Measurements from ENCODE around the gene NRBF2.

The NRBF2 gene

DNA sequence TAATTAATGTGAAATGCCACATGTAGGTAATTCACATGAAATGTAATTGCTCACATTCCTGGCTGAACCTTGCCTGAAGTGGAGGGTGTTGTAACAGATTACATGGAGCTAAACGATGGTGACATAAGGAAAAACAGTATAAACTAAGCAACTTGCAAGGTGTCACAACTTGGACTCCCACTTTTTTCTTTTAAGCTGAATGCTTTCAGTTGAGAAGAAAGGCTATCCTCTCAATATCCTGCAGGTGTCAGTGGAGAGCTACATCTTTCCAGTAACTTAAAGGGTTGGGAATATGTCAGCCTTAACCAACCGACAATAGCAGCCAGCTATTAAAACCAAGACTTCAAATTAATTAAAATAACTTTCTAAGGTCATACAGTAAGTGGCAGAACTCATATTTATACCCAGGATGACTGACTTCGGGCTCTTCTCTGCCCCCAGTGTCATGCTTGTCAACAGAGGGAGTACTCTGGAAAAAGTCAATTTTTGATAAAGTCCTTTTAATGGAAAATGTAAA, 33.7 kb downstream of the NRBF2 start:
- Histone ChIP-seq H3K4ac (ENCODE audit: low read length) (no peak overlapping the region), H2BK120ac (ENCODE audit: low read depth, low read length) (no peak overlapping the region), H2BK5ac (ENCODE audit: low read length) (no peak overlapping the region), H3K9ac (ENCODE audit: low read depth, low read length, poor library complexity) (no peak overlapping the region), H2BK12ac (ENCODE audit: low read length) (no peak overlapping the region), H3K9me3 (replicated peaks in 1 of 2; ENCODE audit: control insufficient read depth in 2 of 2, insufficient read depth in 1 of 2, low read depth in 1 of 2, low read length in 2 of 2) (no peaks in the 10 kb centered on the region), H3K79me1 (ENCODE audit: low read depth, low read length) (no peaks in the 10 kb centered on the region), H3K23ac (ENCODE audit: low read depth, low read length, poor library complexity) (no peak overlapping the region), H2AK5ac (ENCODE audit: low read depth, low read length) (no peak overlapping the region), H3K27ac (replicated peaks; ENCODE audit: low read length) (no peak overlapping the region), H2AFZ (ENCODE audit: low read length) (no peak overlapping the region), H3K36me3 (replicated peaks in 1 of 2; ENCODE audit: control insufficient read depth in 2 of 2, insufficient read depth in 2 of 2, low read length in 2 of 2) (peaks cover 3 to 84% of the 10 kb centered on the region in 2 donors), H4K8ac (ENCODE audit: low read depth, low read length) (no peak overlapping the region), H2BK15ac (ENCODE audit: low read length) (no peak overlapping the region), H4K91ac (ENCODE audit: low read depth, low read length, poor library complexity) (no peak overlapping the region), H3K14ac (ENCODE audit: low read length) (no peak overlapping the region), H3K4me2 (ENCODE audit: insufficient read depth, low read length, poor library complexity, severe bottlenecking) (no peak overlapping the region), H3K4me1 (ENCODE audit: control insufficient read depth in 2 of 2, insufficient read depth in 1 of 2, low read depth in 1 of 2, low read length in 2 of 2) (no peaks in the 10 kb centered on the region), H3K4me3 (ENCODE audit: low read length in 2 of 2) (no peak overlapping the region), H3K18ac (ENCODE audit: low read length) (no peak overlapping the region), H3K27me3 (ENCODE audit: control insufficient read depth in 3 of 3, insufficient read depth in 3 of 3, low read depth in 1 of 3, low read length in 3 of 3) (no peaks in the 10 kb centered on the region)
- WGBS, 2 donors (ENCODE audit: extremely low coverage in 2 of 2, insufficient read length in 2 of 2, insufficient replicate concordance in 1 of 2): no CpG with 5 or more reads among the region's 3 CpGs
- peak; percentile 51 for DNase-seq (ENCODE audit: low spot score)

DNA sequence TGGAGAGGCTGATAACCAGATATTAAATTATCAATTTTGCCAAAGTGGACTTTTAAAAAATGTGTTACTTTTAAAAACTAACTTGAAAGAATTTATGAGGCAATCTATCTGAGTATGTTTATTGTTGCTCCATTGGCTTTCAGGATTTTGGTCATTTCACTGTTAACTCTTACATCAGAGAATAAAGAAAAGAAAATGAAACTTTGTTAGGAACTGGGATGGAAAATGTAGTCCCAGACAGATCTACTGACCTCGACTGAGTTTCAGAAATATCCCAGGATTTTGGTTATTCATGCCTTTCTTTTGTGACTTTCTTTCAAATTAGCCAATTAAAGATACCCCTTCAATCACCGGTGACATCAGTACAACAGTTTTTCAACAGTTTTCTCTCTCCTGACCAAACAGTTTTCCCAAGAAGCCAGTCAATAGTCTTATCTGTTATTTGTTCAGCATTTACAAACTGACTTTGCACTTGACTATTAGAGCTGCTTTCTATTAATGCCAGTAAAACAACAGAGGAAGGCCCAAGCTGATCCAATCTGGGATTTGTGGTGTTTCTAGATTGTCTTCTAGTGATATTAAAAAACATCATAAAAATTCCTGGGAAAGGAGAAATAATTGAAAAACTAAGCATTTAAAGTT, 35.8 kb downstream of the NRBF2 start:
- no peak overlapping the region for H3K4me3 ChIP-seq (ENCODE audit: low read length in 2 of 2)
- H3K9me3 ChIP-seq (replicated peaks in 1 of 2; ENCODE audit: control insufficient read depth in 2 of 2, insufficient read depth in 1 of 2, low read depth in 1 of 2, low read length in 2 of 2): no peaks in the 10 kb centered on the region
- H2AK5ac ChIP-seq (ENCODE audit: low read depth, low read length): no peak overlapping the region
- WGBS, 2 donors (ENCODE audit: extremely low coverage in 2 of 2, insufficient read length in 2 of 2, insufficient replicate concordance in 1 of 2): no CpG with 5 or more reads among the region's 2 CpGs
- no peak overlapping the region for H2BK120ac ChIP-seq (ENCODE audit: low read depth, low read length)
- no peak overlapping the region for H2AFZ ChIP-seq (ENCODE audit: low read length)
- H3K36me3 ChIP-seq (replicated peaks in 1 of 2; ENCODE audit: control insufficient read depth in 2 of 2, insufficient read depth in 2 of 2, low read length in 2 of 2): peaks cover 3 to 98% of the 10 kb centered on the region in 2 donors
- H4K91ac ChIP-seq (ENCODE audit: low read depth, low read length, poor library complexity): no peak overlapping the region
- H2BK12ac ChIP-seq (ENCODE audit: low read length): no peak overlapping the region
- no peaks in the 10 kb centered on the region for H3K79me1 ChIP-seq (ENCODE audit: low read depth, low read length)
- no peaks in the 10 kb centered on the region for H3K4me1 ChIP-seq (ENCODE audit: control insufficient read depth in 2 of 2, insufficient read depth in 1 of 2, low read depth in 1 of 2, low read length in 2 of 2)
- no peak overlapping the region for H4K8ac ChIP-seq (ENCODE audit: low read depth, low read length)
- DNase-seq (ENCODE audit: low spot score): no peak
- no peak overlapping the region for H2BK5ac ChIP-seq (ENCODE audit: low read length)
- H3K23ac ChIP-seq (ENCODE audit: low read depth, low read length, poor library complexity): no peak overlapping the region
- no peak overlapping the region for H3K27ac ChIP-seq (replicated peaks; ENCODE audit: low read length)
- H3K18ac ChIP-seq (ENCODE audit: low read length): no peak overlapping the region
- H2BK15ac ChIP-seq (ENCODE audit: low read length): no peak overlapping the region
- no peak overlapping the region for H3K9ac ChIP-seq (ENCODE audit: low read depth, low read length, poor library complexity)
- no peak overlapping the region for H3K4ac ChIP-seq (ENCODE audit: low read length)
- H3K4me2 ChIP-seq (ENCODE audit: insufficient read depth, low read length, poor library complexity, severe bottlenecking): no peak overlapping the region
- H3K14ac ChIP-seq (ENCODE audit: low read length): no peak overlapping the region
- no peaks in the 10 kb centered on the region for H3K27me3 ChIP-seq (ENCODE audit: control insufficient read depth in 3 of 3, insufficient read depth in 3 of 3, low read depth in 1 of 3, low read length in 3 of 3)

DNA sequence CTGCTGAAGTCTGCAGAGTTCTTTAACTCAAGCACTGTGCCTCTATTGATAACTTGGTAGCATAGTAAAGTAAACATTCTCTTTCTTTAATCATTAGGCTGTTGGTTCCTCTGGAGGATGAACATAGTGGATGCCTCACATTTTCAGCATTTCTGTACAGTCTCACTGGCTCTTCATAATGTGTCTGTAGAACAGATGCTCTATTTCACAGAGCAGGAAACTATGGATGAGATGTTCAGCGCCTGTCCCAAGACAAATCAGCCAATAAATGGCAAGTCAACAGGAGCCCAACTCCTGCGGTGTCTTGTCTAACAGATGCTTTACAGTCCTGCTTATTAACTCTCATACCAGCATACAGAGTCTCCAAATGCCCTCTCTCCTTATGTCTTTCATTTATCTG, 36.5 kb downstream of the NRBF2 start:
- no peak overlapping the region for H2BK120ac ChIP-seq (ENCODE audit: low read depth, low read length)
- H4K91ac ChIP-seq (ENCODE audit: low read depth, low read length, poor library complexity): no peak overlapping the region
- H3K9me3 ChIP-seq (replicated peaks in 1 of 2; ENCODE audit: control insufficient read depth in 2 of 2, insufficient read depth in 1 of 2, low read depth in 1 of 2, low read length in 2 of 2): no peaks in the 10 kb centered on the region
- H2BK12ac ChIP-seq (ENCODE audit: low read length): no peak overlapping the region
- peaks cover 3 to 98% of the 10 kb centered on the region in 2 donors for H3K36me3 ChIP-seq (replicated peaks in 1 of 2; ENCODE audit: control insufficient read depth in 2 of 2, insufficient read depth in 2 of 2, low read length in 2 of 2)
- H2BK15ac ChIP-seq (ENCODE audit: low read length): no peak overlapping the region
- H3K23ac ChIP-seq (ENCODE audit: low read depth, low read length, poor library complexity): no peak overlapping the region
- H3K79me1 ChIP-seq (ENCODE audit: low read depth, low read length): no peaks in the 10 kb centered on the region
- DNase-seq (ENCODE audit: low spot score): no peak
- H3K4ac ChIP-seq (ENCODE audit: low read length): no peak overlapping the region
- no peak overlapping the region for H2AK5ac ChIP-seq (ENCODE audit: low read depth, low read length)
- H3K4me3 ChIP-seq (ENCODE audit: low read length in 2 of 2): no peak overlapping the region
- no peak overlapping the region for H2AFZ ChIP-seq (ENCODE audit: low read length)
- no CpG with 5 or more reads among the region's 2 CpGs for WGBS, 2 donors (ENCODE audit: extremely low coverage in 2 of 2, insufficient read length in 2 of 2, insufficient replicate concordance in 1 of 2)
- no peak overlapping the region for H3K14ac ChIP-seq (ENCODE audit: low read length)
- H3K18ac ChIP-seq (ENCODE audit: low read length): no peak overlapping the region
- H3K4me2 ChIP-seq (ENCODE audit: insufficient read depth, low read length, poor library complexity, severe bottlenecking): no peak overlapping the region
- no peak overlapping the region for H2BK5ac ChIP-seq (ENCODE audit: low read length)
- H3K27ac ChIP-seq (replicated peaks; ENCODE audit: low read length): no peak overlapping the region
- no peak overlapping the region for H4K8ac ChIP-seq (ENCODE audit: low read depth, low read length)
- H3K4me1 ChIP-seq (ENCODE audit: control insufficient read depth in 2 of 2, insufficient read depth in 1 of 2, low read depth in 1 of 2, low read length in 2 of 2): no peaks in the 10 kb centered on the region
- H3K9ac ChIP-seq (ENCODE audit: low read depth, low read length, poor library complexity): no peak overlapping the region
- no peaks in the 10 kb centered on the region for H3K27me3 ChIP-seq (ENCODE audit: control insufficient read depth in 3 of 3, insufficient read depth in 3 of 3, low read depth in 1 of 3, low read length in 3 of 3)

DNA sequence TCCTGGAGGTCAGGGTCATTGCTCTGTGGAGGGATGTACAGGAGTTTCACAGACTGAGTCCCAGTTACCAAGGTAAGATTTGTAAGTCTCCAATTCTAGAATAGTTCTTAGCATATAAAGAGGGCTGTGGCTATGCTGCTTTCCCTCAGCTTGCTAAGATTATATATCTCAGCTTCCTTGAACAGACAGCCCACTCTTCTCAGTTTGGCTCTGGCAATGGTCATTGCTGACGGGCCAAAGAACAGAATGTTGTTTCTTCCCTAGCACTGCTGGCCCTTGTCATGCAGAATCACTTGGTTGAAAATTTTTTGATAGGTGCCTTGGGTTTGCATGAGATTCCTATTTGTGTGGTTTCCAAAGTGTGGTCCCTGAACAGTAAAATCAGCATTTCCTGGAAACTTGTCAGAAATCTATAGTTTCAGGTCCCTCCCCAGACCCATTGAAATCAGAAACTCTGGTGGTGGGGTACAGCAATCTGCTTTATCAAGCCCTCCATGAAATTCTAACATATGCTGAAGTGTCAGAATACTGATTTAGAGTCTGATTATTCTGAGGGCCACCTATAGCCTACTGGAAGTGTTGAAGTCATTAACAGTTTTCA, 38.2 kb downstream of the NRBF2 start:
- WGBS, 2 donors (ENCODE audit: extremely low coverage in 2 of 2, insufficient read length in 2 of 2, insufficient replicate concordance in 1 of 2): no CpG with 5 or more reads among the region's 1 CpG
- no peak overlapping the region for H2BK120ac ChIP-seq (ENCODE audit: low read depth, low read length)

More for the DNA sequence above, 38.2 kb downstream of the NRBF2 start:
- Histone ChIP-seq H3K4ac (ENCODE audit: low read length) (no peak overlapping the region), H3K9ac (ENCODE audit: low read depth, low read length, poor library complexity) (no peak overlapping the region), H3K9me3 (replicated peaks in 1 of 2; ENCODE audit: control insufficient read depth in 2 of 2, insufficient read depth in 1 of 2, low read depth in 1 of 2, low read length in 2 of 2) (no peaks in the 10 kb centered on the region), H3K4me2 (ENCODE audit: insufficient read depth, low read length, poor library complexity, severe bottlenecking) (no peak overlapping the region), H3K4me3 (ENCODE audit: low read length in 2 of 2) (no peak overlapping the region), H3K36me3 (replicated peaks in 1 of 2; ENCODE audit: control insufficient read depth in 2 of 2, insufficient read depth in 2 of 2, low read length in 2 of 2) (peaks cover 3 to 99% of the 10 kb centered on the region in 2 donors), H2AK5ac (ENCODE audit: low read depth, low read length) (no peak overlapping the region), H4K8ac (ENCODE audit: low read depth, low read length) (no peak overlapping the region), H4K91ac (ENCODE audit: low read depth, low read length, poor library complexity) (no peak overlapping the region), H3K4me1 (ENCODE audit: control insufficient read depth in 2 of 2, insufficient read depth in 1 of 2, low read depth in 1 of 2, low read length in 2 of 2) (no peaks in the 10 kb centered on the region), H2BK12ac (ENCODE audit: low read length) (no peak overlapping the region), H3K14ac (ENCODE audit: low read length) (no peak overlapping the region), H2BK5ac (ENCODE audit: low read length) (no peak overlapping the region), H3K18ac (ENCODE audit: low read length) (no peak overlapping the region), H3K23ac (ENCODE audit: low read depth, low read length, poor library complexity) (no peak overlapping the region), H2BK15ac (ENCODE audit: low read length) (no peak overlapping the region), H3K27ac (replicated peaks; ENCODE audit: low read length) (no peak overlapping the region), H3K27me3 (ENCODE audit: control insufficient read depth in 3 of 3, insufficient read depth in 3 of 3, low read depth in 1 of 3, low read length in 3 of 3) (no peaks in the 10 kb centered on the region), H2AFZ (ENCODE audit: low read length) (no peak overlapping the region), H3K79me1 (ENCODE audit: low read depth, low read length) (no peaks in the 10 kb centered on the region)
- no peak for DNase-seq (ENCODE audit: low spot score)

All from neuronal stem cell (in vitro differentiated cells).